Non-pigmented ciliary epithelial cell (primary cell): ENCODE measurements around the gene CLOCK.

Experiments
- DNase-seq: peaks from one replicate; pipeline ENCODE4 v3.0.0-alpha.2; 2010; ENCODE audit warnings: low read depth

The CLOCK gene

DNA sequence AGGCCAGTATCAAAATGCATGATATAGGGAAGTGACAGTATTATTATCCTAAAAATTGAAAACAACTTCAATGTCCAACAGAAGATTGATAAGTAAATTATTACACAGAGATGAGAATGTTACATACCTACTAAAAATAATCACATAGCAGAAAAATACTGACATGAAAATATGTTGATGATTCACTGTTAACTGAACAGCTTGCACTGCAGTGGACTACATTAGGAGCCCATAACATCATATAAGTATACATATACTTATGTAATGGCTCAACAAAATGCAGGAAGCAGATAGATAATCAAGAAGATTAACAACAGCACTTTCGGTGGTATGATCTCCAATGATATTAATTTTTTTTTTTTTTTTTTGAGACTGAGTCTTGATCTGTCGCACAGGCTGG is 7.1 kb downstream of the CLOCK start:
- no peak for DNase-seq

DNA sequence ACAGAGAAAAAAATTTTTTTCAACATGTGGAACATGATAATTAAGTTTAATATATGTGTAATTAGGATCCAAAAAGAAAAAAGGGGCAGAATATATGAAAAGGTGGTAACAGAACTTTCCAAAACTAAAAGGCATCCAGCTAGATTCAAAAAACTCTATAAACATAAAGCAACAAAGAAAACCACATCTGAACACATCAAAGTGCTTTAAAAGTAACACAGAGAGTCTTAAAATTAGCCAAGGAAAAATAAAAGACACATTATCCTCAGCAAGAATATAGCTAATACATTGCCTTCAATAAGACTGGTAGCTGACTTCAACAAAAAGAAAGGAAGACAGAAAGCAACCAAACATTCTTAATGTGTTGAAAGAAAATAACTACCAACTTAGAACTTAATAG is 8.2 kb downstream of the CLOCK start:
- DNase-seq: no peak

DNA sequence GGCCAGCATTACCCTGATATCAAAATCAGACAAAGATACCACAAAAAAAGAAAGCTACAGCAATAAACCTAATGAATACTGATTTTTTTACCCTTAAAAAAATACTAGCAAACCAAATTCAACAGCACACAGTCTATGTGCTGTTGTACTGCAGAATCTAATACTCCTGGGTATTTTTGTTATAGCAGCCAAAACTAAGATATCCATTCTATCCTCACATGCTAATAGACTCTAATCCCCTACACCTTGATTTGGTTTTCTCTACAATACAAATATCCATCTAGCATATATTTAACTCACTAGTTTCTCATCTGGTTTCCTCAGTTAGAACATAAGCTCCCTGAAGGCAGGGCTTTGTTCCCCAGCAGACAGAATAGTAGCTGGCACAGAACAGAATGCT is 12.4 kb downstream of the CLOCK start:
- DNase-seq: no peak

DNA sequence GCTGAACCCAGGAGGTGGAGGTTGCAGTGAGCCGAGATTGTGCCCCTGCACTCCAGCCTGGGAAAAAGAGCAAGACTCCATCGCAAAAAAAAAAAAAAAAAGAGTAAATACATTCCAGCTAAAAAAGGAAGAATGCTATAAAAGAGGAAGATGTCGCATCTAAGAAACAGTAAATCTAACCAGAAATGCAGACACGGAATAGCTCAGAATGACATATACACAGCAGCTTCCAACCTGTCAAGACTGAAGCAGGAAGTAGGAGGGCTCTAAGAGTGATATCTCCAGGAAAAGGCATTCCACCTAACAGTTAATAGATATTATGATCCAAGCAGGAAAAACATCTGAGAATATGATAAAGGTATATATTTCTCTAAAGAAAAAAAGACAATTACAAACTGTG is 16.0 kb downstream of the CLOCK start:
- no peak for DNase-seq

DNA sequence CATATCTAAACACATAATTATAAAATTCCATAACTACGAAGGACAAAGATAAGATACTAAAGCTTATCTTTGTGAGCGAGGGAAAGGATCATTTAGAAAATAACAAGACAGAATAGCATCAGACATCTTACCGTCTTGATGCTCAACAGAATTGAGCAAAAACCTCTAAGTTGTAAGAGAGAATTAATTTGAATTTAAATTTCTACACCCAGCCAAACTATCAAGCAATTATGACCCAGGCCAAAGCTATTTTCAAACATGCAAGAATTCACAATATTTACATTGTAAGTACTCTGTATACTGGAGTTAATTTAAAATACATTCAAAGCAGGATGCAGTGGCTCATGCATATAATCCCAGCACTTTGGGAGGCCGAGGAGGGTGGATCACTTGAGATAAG is 16.5 kb downstream of the CLOCK start:
- no peak for DNase-seq

DNA sequence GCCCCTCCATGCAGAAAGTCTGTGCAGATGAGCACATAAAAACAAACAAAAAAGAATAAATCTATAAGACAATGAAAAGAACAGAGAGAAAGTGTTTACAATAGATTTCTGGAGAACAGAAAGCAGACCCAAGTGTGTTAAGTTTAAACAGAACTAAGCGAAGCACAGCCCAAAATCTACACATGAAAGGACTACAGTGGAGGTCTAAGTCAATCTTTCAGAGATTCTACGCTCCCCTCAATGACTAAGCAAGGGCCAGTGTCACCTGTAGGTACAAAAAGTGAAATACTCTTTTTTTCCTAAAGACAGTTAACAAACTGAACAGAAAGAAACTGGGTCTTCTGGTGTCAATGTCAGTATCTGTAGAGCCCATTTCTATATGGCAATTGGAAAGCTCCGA is 18.2 kb downstream of the CLOCK start:
- no peak for DNase-seq

DNA sequence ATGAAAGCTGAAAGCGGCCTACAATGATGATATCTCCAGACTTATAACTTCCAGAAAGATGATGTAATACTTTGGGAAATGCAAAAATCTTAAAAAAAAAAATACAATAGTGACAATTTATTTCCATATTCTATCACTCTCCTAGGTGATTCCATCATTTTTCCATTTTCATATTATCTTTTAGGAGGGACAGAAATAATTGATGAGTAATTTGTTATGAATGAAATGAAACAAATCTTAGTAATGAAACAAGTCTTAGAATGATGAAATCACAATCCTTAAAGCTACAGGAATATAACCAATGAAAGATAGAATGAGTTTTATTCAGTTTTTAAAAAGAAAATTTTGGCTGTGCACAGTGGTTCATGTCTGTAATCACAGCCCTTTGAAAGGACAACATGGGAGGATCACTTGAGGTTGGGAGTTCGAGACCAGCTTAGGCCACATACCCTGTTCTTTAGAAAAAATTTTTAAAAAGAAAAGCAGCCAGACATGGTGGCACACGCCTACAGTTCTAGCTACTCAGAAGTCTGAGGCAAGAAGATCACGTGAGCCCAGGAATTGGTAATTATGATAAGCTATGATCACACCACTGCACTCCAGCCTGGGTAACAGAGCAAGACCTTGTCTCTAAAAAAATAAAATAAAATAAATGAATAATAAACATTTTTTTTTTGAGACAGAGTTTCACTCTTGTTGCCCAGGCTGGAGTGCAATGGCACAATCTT is 21.7 kb downstream of the CLOCK start:
- DNase-seq: no peak

DNA sequence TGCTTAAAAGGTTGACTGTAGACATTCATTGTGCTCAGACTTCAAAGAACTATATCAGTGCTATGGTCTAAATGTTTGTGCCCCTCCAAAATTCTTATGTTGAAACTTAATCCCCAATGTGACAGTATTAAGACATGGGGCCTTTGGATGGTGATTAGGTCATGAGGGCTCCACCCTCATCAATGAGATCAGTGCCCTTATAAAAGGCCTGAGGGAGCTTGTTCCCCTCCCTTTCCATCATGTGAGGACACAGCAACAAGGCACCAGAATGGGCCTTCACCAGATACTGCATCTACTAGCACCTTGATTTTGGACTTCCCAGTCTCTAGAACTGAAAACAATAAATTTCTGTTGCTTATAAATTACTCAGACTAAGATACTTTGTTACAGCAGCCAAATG is 28.3 kb downstream of the CLOCK start:
- no peak for DNase-seq

DNA sequence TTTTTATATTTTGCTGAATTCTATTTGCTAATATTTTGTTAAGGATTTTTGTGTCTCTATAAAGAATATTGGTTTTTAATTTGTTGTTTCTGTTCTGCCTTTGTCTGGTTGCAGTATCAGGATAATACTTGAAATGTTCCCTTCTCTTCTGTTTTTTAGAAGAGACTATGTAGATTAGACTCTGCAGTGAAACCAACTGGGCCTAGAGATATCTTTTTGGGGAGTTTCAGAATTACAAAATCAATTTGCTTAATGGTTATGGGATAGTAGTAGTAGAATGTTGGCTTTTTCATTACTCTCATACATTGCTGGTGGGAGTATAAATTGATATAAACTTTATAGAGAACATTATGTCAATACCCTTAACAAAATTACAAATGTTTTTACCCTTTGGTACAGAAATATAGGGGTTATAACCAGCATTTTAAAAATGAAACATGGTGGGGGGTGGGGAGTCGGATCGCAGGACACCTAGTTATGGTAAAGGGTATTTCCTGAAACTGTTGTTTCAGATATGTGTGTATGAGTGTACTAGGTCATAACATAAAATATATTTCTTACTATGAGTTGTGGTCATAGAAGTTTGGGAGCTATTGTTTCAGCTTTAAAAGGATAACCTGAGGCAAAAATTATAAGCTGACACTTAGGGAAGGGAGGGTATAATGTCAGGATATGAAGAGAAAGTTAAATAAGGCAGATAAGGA is 29.0 kb downstream of the CLOCK start:
- DNase-seq: no peak

DNA sequence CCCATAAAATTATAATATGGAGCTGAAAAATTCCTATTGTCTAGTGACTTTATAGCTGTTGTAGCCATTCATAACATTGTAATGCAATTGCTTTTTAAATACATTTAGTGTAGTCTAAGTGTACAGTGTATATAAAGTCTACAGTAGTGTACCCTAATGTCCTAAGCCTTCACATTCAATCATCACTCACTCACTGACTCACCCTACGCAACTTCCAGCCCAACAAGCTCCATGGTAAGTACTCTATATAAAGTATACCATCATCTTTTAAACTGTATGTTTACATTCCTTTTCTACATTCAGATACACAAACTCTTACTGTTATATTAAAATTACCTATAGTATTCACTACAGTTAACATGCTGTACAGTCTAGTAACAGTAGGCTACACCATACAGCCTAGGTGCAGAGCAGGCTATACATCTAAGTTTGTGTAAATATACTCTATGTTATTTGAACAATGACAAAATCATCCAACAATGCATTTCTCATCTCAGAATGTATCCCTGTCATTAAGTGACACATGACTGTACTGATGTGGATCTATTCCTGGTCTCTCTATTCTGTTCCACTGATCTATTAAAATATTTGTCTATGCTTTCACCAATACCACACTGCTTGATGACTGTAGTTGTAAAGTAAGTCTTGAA is 33.7 kb downstream of the CLOCK start:
- DNase-seq: no peak

DNA sequence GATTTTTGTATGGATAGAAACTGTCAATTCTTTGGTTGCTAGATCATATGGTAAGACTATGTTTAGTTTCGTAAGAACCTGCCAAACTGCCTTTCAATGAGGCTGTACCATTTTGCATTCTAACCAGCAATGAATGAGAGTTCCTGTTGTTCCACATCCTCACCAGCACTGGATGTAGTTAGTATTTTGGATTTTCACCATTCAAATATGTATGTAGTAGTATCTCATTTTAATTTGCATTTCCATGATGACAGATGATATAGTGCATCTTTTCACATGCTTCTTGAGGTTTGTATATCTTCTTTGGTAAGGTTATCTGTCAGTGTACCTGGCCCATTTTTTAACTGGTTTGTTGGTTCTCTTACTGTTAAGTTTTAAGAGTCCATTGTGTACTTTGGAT is 34.6 kb downstream of the CLOCK start:
- no peak for DNase-seq

DNA sequence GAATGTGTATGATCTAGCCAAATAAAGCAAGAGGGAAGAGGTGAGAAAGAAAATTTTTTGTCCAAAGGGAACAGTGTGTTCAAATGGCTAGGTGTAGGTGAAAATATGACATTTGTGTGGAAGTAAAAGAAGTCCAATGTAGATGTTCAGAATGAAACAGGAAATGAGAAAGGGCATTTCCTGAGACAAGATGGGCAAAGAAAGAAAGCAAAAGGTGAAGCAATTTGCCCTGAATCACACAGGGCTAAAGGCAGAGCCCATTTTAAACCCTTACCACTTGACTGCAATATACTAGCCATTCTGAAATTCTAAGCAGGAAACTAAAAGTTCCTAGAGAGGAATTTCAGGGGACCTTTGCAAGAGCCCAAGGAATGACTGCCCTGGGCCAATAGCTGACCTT is 36.0 kb downstream of the CLOCK start:
- DNase-seq: no peak

DNA sequence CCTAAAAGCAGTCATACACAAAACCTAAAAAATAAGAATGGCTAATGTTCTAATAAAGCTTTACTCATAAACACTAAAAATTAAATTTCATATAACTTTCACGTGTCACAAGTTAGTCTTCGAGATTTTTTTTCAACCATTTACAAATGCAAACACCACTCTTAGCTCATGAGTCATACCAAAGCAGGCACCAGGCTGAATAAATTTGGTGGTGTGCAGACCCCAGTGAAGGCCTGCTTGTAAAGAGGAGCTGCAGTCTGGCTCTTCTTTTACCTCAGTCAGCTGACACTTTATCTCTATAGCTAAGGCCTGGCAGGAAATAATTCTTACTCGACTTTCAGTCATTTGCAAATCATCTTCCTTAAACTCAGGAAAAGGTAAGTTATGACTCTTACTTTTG is 37.4 kb downstream of the CLOCK start:
- no peak for DNase-seq

DNA sequence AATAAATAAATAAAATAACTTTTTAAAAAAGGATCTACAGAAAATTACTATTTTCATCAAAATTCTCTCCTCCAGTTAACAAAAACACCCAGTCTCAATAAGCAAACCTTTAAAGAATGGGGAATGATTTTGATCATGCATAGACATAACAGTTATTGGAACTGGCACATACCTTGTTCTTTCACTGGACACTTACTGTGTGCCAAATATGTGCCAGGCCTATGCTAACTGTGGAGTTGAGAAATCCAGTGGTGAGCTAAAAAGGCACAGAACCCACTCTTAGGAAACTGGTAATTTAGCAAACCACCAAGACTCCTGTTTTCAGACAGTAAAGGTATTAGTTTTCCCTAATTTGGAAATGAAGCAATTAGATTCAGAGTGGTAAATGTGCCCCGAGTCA is 39.1 kb downstream of the CLOCK start:
- no peak for DNase-seq

DNA sequence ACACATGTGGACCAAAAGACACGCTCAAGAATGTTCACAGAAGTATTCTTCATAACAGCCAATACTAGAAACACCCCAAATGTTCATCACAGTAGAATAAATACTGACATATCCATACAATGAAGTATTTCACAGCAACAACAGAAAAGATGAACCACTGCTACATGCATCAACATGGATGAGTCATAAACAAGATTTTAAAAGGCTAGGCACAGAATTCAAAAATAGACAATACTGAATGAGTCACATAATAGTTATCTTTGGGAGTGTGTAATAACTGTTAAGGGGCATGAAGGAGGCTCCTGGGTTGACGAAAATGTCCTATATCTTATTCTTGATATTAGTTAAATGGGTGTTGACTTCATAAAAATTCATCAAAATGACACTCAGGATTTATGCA is 43.5 kb downstream of the CLOCK start:
- peak; percentile 47 for DNase-seq

DNA sequence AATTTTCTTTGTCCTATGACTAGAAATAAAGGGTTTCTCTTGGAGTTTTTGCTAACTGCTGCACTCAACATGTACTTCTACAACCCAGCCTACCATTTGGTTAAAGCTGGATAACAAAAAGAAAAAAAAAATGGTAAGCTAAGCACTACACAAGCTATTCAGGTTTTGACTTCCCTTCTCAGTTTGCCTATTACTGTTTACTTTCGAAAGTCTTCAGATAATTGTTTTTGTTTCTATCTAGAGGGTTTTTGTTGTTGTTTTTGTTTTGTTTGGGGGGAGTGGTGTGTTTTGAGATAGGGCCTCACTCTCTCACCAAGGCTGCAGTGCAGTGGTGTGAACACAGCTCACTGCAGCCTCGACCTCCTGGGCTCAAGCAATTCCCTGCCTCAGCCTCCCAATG is 46.6 kb downstream of the CLOCK start:
- DNase-seq: no peak

DNA sequence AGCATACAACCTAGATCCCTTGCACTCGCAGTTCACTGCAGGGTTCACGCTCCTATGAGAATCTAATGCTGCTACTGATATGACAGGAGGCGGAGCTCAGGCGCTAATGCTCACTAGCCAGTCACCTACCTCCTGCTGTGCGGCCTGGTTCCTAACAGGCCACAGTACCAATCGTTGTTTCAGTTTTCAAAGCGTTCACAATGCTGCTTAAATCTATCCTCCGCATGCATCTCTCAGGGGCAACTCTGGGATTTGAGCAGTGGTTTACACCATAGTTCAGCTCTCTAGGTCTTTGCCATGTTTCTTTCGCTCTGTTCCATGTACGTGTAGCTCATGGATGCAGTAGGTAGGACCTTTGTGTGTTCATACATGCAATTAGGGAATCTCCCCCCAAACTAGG is 47.2 kb downstream of the CLOCK start:
- DNase-seq: no peak

DNA sequence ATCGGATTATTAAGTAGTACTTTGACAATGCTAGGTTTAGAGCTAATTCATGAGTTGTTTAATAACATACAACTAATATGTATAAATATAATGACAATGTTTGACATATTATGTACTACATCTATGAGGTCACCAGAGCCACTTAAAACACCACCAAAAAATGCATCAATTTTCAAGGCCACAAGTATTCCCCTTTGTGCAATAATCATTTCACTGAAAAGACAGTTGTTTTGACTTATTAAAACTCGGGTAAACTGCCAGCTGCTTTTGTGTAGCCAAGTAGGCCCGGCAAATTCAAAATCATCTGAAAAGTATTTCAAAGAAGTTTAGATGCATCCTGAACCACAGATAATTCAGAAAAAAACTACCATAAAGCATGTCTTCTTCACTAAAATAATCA is 48.7 kb downstream of the CLOCK start:
- DNase-seq: no peak

DNA sequence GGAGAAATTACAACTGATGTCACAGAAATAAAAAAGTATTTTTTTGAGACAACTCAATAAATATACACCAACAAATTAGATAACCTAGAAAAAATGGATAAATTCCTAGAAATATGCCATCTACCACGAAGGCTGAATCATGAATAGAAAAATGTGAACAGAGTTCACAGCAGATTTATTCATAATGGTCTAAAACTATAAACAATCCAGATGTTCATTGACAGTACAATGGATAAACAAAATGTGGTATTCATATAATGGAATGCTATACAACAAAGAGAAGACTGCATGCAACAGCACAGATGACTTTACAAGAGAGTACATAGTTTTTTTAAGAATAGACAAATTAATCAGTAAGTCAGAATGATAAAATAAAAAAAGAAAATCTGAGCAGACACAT is 55.2 kb downstream of the CLOCK start:
- DNase-seq: no peak

DNA sequence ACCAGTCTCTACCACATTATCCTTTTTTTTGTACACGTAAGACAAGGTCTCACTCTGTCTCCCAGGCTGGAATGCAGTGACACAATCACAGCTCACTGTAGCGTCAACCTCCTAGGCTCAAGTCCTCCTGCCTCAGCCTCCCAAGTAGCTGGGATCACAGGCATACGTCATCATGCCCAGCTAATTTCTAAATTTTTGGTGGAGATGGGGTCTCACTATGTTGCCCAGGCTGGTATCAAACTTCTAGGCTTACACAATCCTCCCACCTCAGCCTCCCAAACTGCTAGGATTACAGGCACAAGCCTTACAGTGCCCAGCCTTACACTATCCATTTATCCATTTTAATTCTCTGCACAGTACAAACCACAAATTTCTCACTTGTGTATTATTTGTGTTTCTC is 58.0 kb downstream of the CLOCK start:
- DNase-seq: no peak

DNA sequence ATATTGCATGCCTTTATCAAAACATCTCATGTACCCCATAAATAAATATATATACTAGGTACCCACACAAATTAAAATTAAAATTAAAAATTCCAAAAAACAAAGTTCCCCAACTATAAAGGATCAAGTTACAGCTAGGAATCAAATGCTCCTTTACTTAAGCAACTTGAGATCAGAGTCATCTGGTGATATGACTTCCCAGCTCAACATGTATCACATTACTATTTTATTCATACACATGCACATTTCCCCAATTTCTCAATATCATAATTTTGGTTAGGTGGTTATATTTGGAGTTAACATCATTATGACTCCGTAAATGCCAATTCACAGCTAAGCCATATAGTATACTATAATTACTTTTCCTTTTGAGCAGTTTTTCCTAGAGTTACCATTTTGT is 60.9 kb downstream of the CLOCK start:
- DNase-seq: no peak

DNA sequence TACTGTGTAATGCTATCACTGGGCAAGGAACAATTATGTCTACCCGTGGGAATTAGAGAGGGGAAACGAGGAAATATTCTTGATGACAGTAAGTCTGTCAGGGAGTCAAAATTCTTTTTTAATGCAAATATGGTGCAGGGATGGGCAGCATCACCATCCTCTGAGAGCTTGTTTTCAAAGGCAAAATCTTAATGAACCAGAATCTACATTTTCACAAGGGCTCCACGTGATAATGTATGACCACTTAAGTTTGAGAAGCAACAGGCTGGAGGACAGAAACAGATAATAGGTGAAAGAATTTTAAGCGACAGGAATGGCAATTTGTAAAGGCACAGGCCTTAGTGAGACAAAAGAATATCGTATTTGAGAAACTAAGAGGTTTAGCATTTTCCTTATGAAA is 63.4 kb downstream of the CLOCK start:
- DNase-seq: no peak

DNA sequence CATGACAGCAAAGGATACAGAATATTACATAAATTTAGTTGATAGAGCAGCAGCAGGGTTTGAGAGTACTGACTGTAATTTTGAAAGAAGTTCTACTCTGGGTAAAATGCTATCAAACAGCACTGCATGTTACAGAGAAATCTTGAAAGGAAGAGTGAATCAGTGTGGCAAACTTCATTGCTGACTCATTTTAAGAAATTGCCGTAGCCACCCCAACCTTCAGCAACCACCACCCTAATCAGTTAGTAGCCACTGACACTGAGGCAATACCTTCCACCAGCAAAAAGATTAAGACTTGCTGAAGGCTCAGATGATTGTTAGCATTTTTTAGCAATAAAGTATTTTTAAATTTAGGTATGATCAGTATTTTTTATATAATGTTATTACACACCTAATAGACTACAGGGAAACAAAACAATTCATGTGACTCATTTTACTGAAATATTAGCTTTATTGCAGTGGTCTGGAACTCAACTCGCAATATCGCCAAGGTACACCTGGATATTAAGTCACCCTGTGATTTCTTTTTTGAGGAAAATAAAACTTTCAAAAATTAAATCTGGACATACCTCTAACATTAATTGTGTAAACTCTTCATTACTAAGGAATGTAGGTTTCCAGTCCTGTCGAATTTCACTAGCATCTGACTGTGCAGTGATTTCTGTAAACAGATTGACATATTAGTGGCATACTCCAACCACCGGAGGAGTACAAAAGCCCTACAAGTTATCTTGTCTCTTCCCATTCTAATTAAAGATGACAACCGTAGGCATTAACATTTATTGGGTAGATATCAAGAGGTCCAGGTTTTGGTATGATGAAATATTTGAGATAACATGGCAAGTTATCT is 71.1 kb downstream of the CLOCK start:
- peak; percentile 71 for DNase-seq
